Fibroblast of the aortic adventitia (primary cell): Measurements from ENCODE around the gene GUCY2F. TPM values are rescaled to one million over a fixed set of nuclear protein-coding genes. Genes with fewer than 3 reads are reported as not detected.

Experiments used
- DNase-seq: peaks from one replicate; pipeline ENCODE4 v3.0.0-alpha.2; 2010; ENCODE audit warnings: low read depth
- H3K4me3 ChIP-seq: 2 replicates; pipeline ENCODE4 v1.5.1; 2011; ENCODE audit warnings: low read depth, mild to moderate bottlenecking, control low read depth, low read length, moderate library complexity
- total RNA-seq: library from RNA; depleted of rRNA; stranded (reverse); fragments of >200 nt; gene quantifications from 2 replicates; pipeline ENCODE4 v1.2.3, GENCODE V29; 2012; ENCODE audit warnings: low replicate concordance
- TF ChIP-seq, protein P1 (sequence below): IDR thresholded peaks from 2 replicates; pipeline ENCODE4 v1.5.1; 2011; ENCODE audit warnings: mild to moderate bottlenecking, low read length, control low read depth, inconsistent platforms; ENCODE audit not compliant: insufficient read depth

GUCY2F gene
- total RNA-seq, 1 donor = under 0.01 TPM

DNA sequence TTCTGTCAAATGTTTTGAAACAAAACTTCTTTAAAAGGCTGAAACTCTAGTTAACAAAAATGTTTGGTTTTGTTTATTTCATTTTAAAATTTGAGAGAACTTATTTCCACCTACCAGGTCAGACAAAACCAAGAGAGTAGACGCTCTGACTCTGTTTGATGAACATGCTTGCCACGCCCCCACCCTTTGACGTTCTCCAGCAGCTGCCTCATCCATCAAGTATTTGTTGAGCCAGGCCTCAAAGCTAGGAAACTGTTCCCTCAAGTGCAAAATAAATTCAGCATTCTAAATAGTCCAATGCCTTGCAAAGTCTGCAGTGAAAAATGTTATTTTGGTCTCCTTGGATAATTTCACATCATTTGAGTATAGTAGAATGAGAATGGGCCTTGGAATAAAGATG lies 121.6 kb downstream of the GUCY2F start:
- no peak for DNase-seq
- no peak overlapping the region for H3K4me3 ChIP-seq
- TF ChIP-seq, protein P1, sequence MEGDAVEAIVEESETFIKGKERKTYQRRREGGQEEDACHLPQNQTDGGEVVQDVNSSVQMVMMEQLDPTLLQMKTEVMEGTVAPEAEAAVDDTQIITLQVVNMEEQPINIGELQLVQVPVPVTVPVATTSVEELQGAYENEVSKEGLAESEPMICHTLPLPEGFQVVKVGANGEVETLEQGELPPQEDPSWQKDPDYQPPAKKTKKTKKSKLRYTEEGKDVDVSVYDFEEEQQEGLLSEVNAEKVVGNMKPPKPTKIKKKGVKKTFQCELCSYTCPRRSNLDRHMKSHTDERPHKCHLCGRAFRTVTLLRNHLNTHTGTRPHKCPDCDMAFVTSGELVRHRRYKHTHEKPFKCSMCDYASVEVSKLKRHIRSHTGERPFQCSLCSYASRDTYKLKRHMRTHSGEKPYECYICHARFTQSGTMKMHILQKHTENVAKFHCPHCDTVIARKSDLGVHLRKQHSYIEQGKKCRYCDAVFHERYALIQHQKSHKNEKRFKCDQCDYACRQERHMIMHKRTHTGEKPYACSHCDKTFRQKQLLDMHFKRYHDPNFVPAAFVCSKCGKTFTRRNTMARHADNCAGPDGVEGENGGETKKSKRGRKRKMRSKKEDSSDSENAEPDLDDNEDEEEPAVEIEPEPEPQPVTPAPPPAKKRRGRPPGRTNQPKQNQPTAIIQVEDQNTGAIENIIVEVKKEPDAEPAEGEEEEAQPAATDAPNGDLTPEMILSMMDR = no peak

- no peak for DNase-seq
- no peak overlapping the region for H3K4me3 ChIP-seq
- TF ChIP-seq, protein P1 = no peak
These were observed 124.2 kb downstream of the GUCY2F start for GRCh38 chrX:109357706-109358105.

DNA sequence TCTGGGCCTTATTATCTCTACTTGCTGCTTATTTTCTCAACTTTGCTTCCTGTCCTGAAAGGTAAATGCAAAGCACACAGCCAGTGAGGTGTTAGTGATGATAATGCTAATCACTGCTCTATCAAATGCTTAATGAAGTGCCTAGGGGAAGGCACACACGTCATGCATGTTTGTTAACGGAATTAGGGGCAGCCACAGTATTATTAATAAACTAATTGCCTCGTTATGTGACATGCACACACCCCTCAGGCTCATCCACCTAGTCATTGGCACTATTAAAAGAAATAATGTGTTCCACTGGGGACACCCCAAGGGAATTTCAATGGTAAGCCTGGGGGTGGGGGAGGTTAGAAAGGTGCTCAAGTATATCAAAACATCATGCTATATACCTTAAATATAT lies 125.2 kb downstream of the GUCY2F start:
- H3K4me3 ChIP-seq = no peak overlapping the region
- TF ChIP-seq, protein P1 = no peak
- no peak for DNase-seq

DNA sequence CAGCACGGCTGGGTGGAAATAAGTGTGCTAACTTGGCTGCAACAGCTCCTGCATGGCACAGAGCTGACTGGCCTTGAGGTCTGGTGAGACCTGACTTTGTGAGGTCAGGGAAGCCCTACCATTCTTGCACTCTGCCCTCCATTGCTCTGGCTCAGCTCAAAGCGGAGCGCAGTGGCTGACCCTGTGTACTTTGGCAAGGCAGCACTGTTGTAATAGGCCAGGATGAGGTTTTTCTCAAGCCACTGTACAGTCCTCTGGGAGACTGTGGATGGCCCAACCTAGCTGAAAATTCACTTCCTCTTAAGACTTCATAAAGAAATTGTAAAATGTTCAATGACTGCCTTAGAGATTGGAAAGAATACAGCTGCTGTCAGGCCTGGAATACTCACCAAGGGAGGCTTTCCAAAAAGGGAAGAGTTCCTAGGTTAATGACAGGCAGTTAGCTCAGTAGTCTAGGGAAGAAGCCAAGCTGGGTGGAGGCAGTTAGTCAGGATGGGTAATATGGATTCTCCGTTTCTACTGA lies 129.8 kb downstream of the GUCY2F start:
- TF ChIP-seq, protein P1 = no peak
- peak; percentile 43 for DNase-seq
- H3K4me3 ChIP-seq = no peak overlapping the region

DNA sequence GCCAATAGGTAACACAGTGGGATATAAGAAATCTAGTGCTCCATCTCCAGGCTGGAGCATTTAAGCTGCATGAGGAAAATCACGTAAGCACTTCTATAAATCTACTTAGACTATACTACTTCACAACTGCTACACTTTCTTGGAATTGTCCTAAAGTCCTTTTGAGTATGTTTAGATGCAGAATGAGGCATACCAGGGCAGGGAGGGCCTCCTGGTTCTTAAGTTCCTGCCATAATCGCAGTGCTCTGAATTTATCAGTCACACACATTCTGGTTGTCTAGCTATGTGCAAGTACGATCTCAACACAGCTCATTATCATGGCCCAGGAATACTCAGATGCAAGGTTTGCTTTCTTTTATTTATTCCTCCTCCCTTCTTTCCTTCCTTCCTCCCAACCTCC lies 130.3 kb downstream of the GUCY2F start:
- TF ChIP-seq, protein P1 = no peak
- no peak overlapping the region for H3K4me3 ChIP-seq
- peak; percentile 2 for DNase-seq

GRCh38 chrX:109350551-109350950 lies 131.3 kb downstream of the GUCY2F start:
- no peak for DNase-seq
- no peak overlapping the region for H3K4me3 ChIP-seq
- TF ChIP-seq, protein P1 = no peak

- no peak overlapping the region for H3K4me3 ChIP-seq
- DNase-seq = no peak
- TF ChIP-seq, protein P1 = no peak
These were observed 131.8 kb downstream of the GUCY2F start for GRCh38 chrX:109350051-109350450.
